Nephron (organoid): ENCODE data around the gene THEMIS.

Experiments used
- H3K27ac Mint-ChIP-seq, 3 experiments: 2 replicates each; pipeline ENCODE4 v1.8.0; 2020; ENCODE audit warnings: mixed read lengths in 3 of 3, mild to moderate bottlenecking in 2 of 3, moderate library complexity in 1 of 3
- H3K27me3 Mint-ChIP-seq: 2 replicates; pipeline ENCODE4 v1.8.0; 2021; ENCODE audit warnings: low read depth, mild to moderate bottlenecking, moderate library complexity, mixed read lengths
- H3K36me3 Mint-ChIP-seq: 2 replicates; pipeline ENCODE4 v1.8.0; 2020; ENCODE audit warnings: low read depth, mixed read lengths
- H3K4me1 Mint-ChIP-seq: 2 replicates; pipeline ENCODE4 v1.8.0; 2020; ENCODE audit warnings: mixed read lengths
- H3K4me3 Mint-ChIP-seq, 3 experiments: 2 replicates each; pipeline ENCODE4 v1.8.0; 2020; ENCODE audit warnings: mild to moderate bottlenecking in 3 of 3, mixed read lengths in 3 of 3, moderate library complexity in 2 of 3
- H3K9me3 Mint-ChIP-seq: 2 replicates; pipeline ENCODE4 v1.8.0; 2020; ENCODE audit warnings: mixed read lengths
- TF ChIP-seq, protein P1 (sequence below), 3 experiments: fragments of 200-600 bp; sonication (generic); IDR thresholded peaks; one replicate each; pipeline ENCODE4 v1.5.0; 2021; ENCODE audit warnings: antibody characterized with exemption in 3 of 3; ENCODE audit not compliant: unreplicated experiment in 3 of 3

THEMIS gene

DNA sequence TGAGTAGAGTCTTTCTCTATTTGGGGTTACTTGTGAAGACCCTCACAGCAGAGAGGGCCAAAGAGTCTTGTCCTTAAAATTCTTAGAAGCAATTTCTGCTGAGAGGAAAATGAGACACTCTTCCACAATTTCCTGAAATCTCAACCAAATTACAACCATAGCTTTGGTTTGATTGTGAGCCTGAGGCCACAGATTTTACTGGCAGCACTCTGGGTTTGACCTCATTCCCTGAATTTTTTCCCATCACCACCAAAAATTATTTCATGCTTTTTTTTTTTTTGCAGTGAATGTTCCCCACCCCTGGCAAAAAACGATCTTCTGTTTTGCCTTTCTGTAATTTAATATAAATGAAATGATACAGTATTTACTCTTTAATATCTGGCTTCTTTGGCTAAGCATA is 125.5 kb downstream of the THEMIS start:
- Mint-ChIP-seq H3K4me1 (peaks cover 7% of the 10 kb centered on the region), H3K9me3 (peaks cover 4% of the 10 kb centered on the region), H3K4me3 (no peak overlapping the region), H3K36me3 (no peaks in the 10 kb centered on the region), H3K27me3 (no peaks in the 10 kb centered on the region), H3K27ac (no peak overlapping the region)
- TF ChIP-seq, protein P1, sequence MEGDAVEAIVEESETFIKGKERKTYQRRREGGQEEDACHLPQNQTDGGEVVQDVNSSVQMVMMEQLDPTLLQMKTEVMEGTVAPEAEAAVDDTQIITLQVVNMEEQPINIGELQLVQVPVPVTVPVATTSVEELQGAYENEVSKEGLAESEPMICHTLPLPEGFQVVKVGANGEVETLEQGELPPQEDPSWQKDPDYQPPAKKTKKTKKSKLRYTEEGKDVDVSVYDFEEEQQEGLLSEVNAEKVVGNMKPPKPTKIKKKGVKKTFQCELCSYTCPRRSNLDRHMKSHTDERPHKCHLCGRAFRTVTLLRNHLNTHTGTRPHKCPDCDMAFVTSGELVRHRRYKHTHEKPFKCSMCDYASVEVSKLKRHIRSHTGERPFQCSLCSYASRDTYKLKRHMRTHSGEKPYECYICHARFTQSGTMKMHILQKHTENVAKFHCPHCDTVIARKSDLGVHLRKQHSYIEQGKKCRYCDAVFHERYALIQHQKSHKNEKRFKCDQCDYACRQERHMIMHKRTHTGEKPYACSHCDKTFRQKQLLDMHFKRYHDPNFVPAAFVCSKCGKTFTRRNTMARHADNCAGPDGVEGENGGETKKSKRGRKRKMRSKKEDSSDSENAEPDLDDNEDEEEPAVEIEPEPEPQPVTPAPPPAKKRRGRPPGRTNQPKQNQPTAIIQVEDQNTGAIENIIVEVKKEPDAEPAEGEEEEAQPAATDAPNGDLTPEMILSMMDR (IDR thresholded peaks at IDR 0.05; ENCODE audit: unreplicated experiment in 3 of 3), result no peak

DNA sequence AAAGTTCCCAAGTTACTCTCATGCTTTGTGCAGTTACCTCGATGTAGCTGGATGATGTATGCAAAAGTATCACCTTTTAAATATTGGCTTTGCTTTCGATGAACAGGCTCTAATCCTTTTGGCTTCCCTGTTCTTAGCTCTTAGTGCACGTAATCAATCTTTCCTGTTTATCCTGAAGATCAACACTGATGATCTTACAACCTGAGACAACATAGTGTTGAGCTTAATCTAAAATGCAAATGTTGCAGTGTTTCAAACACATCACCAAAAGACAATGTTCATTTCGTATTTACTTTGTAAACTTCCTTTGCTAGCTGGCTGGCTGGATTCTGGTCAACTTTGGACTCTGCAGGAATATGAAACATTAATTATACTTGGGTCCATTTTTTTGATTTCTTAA is 132.1 kb downstream of the THEMIS start:
- Mint-ChIP-seq H3K27me3 (no peaks in the 10 kb centered on the region), H3K27ac (no peak overlapping the region), H3K36me3 (no peaks in the 10 kb centered on the region)

DNA sequence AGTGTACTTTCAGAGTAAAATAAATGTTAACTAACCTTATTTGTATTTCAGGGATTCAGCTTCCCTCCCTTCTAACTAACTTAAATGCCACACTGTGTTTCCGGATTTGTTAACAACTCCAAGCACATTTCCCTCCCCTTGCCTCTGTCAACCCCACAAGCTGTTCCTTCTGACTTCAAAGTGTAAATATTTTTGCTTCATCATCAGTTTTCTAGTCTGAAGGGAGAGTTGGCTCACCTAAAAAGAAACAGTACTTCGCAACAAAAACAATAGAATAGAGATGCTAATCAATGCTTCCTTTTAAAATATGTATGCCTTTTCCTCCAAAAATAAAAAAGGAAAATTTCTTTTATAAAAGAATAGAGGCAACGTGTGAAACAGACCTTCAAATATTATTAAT is 132.6 kb downstream of the THEMIS start:
- Mint-ChIP-seq H3K27me3 (no peaks in the 10 kb centered on the region), H3K36me3 (no peaks in the 10 kb centered on the region), H3K9me3 (peaks cover 4% of the 10 kb centered on the region), H3K27ac (no peak overlapping the region), H3K4me1 (peaks cover 18% of the 10 kb centered on the region), H3K4me3 (no peak overlapping the region)
- TF ChIP-seq, protein P1 (IDR thresholded peaks at IDR 0.05; ENCODE audit: unreplicated experiment in 3 of 3), result no peak

More for the DNA sequence above, 132.1 kb downstream of the THEMIS start:
- TF ChIP-seq, protein P1 (IDR thresholded peaks at IDR 0.05; ENCODE audit: unreplicated experiment in 3 of 3), result no peak
- Mint-ChIP-seq H3K4me1 (peaks cover 18% of the 10 kb centered on the region), H3K4me3 (no peak overlapping the region), H3K9me3 (peaks cover 4% of the 10 kb centered on the region)

DNA sequence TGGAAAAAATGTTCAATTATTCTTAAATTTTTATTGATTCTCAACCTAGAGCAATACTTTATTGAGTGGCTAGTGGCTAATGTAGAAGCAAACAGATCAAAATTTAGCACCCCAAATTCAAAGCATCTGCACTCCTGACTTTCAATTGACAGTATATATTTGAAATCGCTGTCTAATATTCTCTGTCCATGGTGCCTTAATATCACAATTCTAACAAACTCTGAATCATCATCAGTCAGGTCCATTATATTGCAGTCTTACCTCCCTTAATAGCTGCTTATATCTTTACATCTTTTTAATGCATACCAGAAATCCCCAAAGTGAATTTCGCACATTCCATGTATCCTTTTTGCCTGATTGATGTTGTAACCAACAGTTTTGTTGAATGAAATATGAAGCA is 134.9 kb downstream of the THEMIS start:
- H3K9me3 Mint-ChIP-seq, result peaks cover 3% of the 10 kb centered on the region
- no peaks in the 10 kb centered on the region for H3K27me3 Mint-ChIP-seq
- TF ChIP-seq, protein P1 (IDR thresholded peaks at IDR 0.05; ENCODE audit: unreplicated experiment in 3 of 3), result no peak
- H3K27ac Mint-ChIP-seq, result no peak overlapping the region
- peaks cover 11% of the 10 kb centered on the region for H3K4me1 Mint-ChIP-seq
- H3K4me3 Mint-ChIP-seq, result no peak overlapping the region
- H3K36me3 Mint-ChIP-seq, result no peaks in the 10 kb centered on the region

DNA sequence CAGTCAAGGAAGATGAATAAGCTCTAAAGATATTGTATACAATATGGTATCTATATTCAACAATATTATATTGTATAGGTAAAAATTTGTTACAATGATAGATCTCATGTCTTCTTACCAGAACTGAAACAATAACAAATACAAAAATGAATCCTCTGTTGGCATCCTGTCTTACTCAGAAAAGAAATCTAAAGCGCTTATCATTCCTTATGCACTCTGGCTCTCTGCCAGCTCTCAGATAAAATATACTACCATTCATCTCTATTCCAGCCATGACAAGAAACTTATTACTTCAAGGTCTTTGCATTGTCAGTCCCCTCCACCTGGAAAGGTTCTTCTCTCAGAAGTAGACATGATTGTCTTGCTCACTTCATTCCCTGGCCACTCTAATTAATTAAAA is 138.6 kb downstream of the THEMIS start:
- Mint-ChIP-seq H3K36me3 (no peaks in the 10 kb centered on the region), H3K27ac (no peak overlapping the region), H3K27me3 (no peaks in the 10 kb centered on the region), H3K9me3 (no peaks in the 10 kb centered on the region), H3K4me1 (no peaks in the 10 kb centered on the region), H3K4me3 (no peak overlapping the region)
- TF ChIP-seq, protein P1 (IDR thresholded peaks at IDR 0.05; ENCODE audit: unreplicated experiment in 3 of 3), result no peak

DNA sequence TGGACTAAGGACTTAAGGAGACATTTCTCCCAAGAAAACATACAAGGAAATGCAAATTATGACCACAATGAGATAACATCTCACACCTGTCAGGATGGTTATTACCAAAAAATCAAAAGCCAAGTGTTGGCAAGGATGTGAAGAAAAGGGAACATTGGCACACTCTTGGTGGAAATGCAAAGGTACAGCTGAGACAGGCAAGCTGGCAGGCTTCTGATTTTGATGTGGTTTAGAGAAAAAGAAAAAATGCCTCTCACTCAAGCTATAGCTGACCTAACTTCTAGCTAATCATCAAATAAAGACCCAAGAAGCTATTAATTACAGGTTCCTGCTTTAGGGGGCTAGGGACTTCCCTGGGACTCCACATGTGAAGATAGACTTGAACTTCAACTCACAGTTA is 139.8 kb downstream of the THEMIS start:
- Mint-ChIP-seq H3K27me3 (no peaks in the 10 kb centered on the region), H3K4me1 (no peaks in the 10 kb centered on the region), H3K4me3 (no peak overlapping the region), H3K36me3 (no peaks in the 10 kb centered on the region), H3K9me3 (no peaks in the 10 kb centered on the region), H3K27ac (no peak overlapping the region)
- TF ChIP-seq, protein P1 (IDR thresholded peaks at IDR 0.05; ENCODE audit: unreplicated experiment in 3 of 3), result no peak
